Measurements from ENCODE around the gene CDHR5.

- TF ChIP-seq CTCF (IDR thresholded peaks at IDR 0.05) (no peak), POLR2A (IDR thresholded peaks at IDR 0.05) (no peak), POLR2AphosphoS5 (IDR thresholded peaks at IDR 0.05; ENCODE audit: insufficient read depth in 1 of 2, low read depth in 1 of 2) (no peak)
Observed at GRCh38 chr11:617912-618682, 6.7 kb downstream of the CDHR5 start.

Data from vagina (tissue), 2 donors.